ENCODE results near the gene SERF2. TPM values are rescaled to one million over a fixed set of nuclear protein-coding genes. Genes with fewer than 3 reads are reported as not detected.

The SERF2 gene
- total RNA-seq, 1 experiment from 2014 or later: 612 TPM

GRCh38 chr15:43748376-43748775 lies 43.7 kb upstream of the SERF2 start:
- peaks cover 32% of the 10 kb centered on the region for H4K20me1 ChIP-seq (ENCODE audit: insufficient read depth)
- intact Hi-C loops (cut with micrococcal nuclease; ENCODE audit: unreplicated experiment): no loop called here
- no TSS peak for BruUV-seq (replicated peaks)
- TF ChIP-seq EZH2 (IDR thresholded peaks at IDR 0.05; ENCODE audit: low read depth): no peak
- no peak for TF ChIP-seq CTCF (conservative IDR thresholded peaks at IDR 0.05)
- no peaks in the 10 kb centered on the region for H3K27me3 ChIP-seq (ENCODE audit: insufficient read depth, low read depth)
- no peaks in the 10 kb centered on the region for H3K9me3 ChIP-seq (ENCODE audit: insufficient read depth, low read depth)
- no peaks in the 10 kb centered on the region for H3K9me2 ChIP-seq (ENCODE audit: insufficient read depth)
- H3K4me2 ChIP-seq: peak overlapping the region; percentile 94
- peaks cover 70% of the 10 kb centered on the region for H3K79me2 ChIP-seq (ENCODE audit: low read depth)
- no peak overlapping the region for H2AFZ ChIP-seq
- H3F3A ChIP-seq (ENCODE audit: insufficient read depth, low read depth): 0 out of 2 replicates have a peak, but pooled peaks cover 3% of the 10 kb centered on the region
- ChIA-PET CTCF (no interaction called here), POLR2A (ENCODE audit: unreplicated experiment) (interaction anchor here (0.7 kb wide), 1 partner anchor 680 kb away, joined by 16 read pairs; no protein-coding TSS in a partner anchor)
- H3K27ac ChIP-seq: no peak overlapping the region
- no peak overlapping the region; the same call in 1 of the 2 replicates for H3K4me3 ChIP-seq
- DNase-seq: no peak
- H3K4me1 ChIP-seq (replicated peaks; ENCODE audit: insufficient read depth): no peaks in the 10 kb centered on the region
- H3K36me3 ChIP-seq (ENCODE audit: low read depth): no peaks in the 10 kb centered on the region

GRCh38 chr15:43749690-43750345 lies 42.3 kb upstream of the SERF2 start:
- TF ChIP-seq CTCF (conservative IDR thresholded peaks at IDR 0.05) (no peak), EZH2 (IDR thresholded peaks at IDR 0.05; ENCODE audit: low read depth) (no peak)
- H3K27me3 ChIP-seq (ENCODE audit: insufficient read depth, low read depth): no peaks in the 10 kb centered on the region
- peaks cover 76% of the 10 kb centered on the region for H3K79me2 ChIP-seq (ENCODE audit: low read depth)
- no peak overlapping the region for H3K4me2 ChIP-seq
- no peaks in the 10 kb centered on the region for H3K36me3 ChIP-seq (ENCODE audit: low read depth)
- no peak overlapping the region for H2AFZ ChIP-seq
- intact Hi-C loops (cut with micrococcal nuclease; ENCODE audit: unreplicated experiment): no loop called here
- H3K9me3 ChIP-seq (ENCODE audit: insufficient read depth, low read depth): no peaks in the 10 kb centered on the region
- no peak overlapping the region for H3K4me3 ChIP-seq
- DNase-seq: no peak
- H3K27ac ChIP-seq: no peak overlapping the region
- H4K20me1 ChIP-seq (ENCODE audit: insufficient read depth): peaks cover 36% of the 10 kb centered on the region
- ChIA-PET CTCF (interaction anchor here (0.6 kb wide), 1 partner anchor 590 kb away, joined by 5 read pairs; no protein-coding TSS in a partner anchor), POLR2A (ENCODE audit: unreplicated experiment) (no interaction called here)
- BruUV-seq (replicated peaks): no TSS peak
- H3K4me1 ChIP-seq (replicated peaks; ENCODE audit: insufficient read depth): no peaks in the 10 kb centered on the region
- H3F3A ChIP-seq (ENCODE audit: insufficient read depth, low read depth): 0 out of 2 replicates have a peak, but pooled peaks cover 3% of the 10 kb centered on the region
- no peaks in the 10 kb centered on the region for H3K9me2 ChIP-seq (ENCODE audit: insufficient read depth)

GRCh38 chr15:43751885-43752284 lies 40.2 kb upstream of the SERF2 start:
- peaks cover 6% of the 10 kb centered on the region; the same call in 1 of the 2 replicates for H3K36me3 ChIP-seq (ENCODE audit: low read depth)
- intact Hi-C loops (cut with micrococcal nuclease; ENCODE audit: unreplicated experiment): no loop called here
- TF ChIP-seq CTCF (conservative IDR thresholded peaks at IDR 0.05) (no peak), EZH2 (IDR thresholded peaks at IDR 0.05; ENCODE audit: low read depth) (no peak)
- no peak for DNase-seq
- no peak overlapping the region for H2AFZ ChIP-seq
- H3K9me3 ChIP-seq (ENCODE audit: insufficient read depth, low read depth): no peaks in the 10 kb centered on the region
- peaks cover 43% of the 10 kb centered on the region for H4K20me1 ChIP-seq (ENCODE audit: insufficient read depth)
- ChIA-PET POLR2A (ENCODE audit: unreplicated experiment) (no interaction called here), CTCF (no interaction called here)
- no peak overlapping the region for H3K4me3 ChIP-seq
- H3F3A ChIP-seq (ENCODE audit: insufficient read depth, low read depth): 0 out of 2 replicates have a peak, but pooled peaks cover 3% of the 10 kb centered on the region
- peaks cover 71% of the 10 kb centered on the region for H3K79me2 ChIP-seq (ENCODE audit: low read depth)
- H3K9me2 ChIP-seq (ENCODE audit: insufficient read depth): no peaks in the 10 kb centered on the region
- no peaks in the 10 kb centered on the region for H3K27me3 ChIP-seq (ENCODE audit: insufficient read depth, low read depth)
- H3K27ac ChIP-seq: no peak overlapping the region
- no TSS peak for BruUV-seq (replicated peaks)
- no peak overlapping the region for H3K4me2 ChIP-seq
- no peaks in the 10 kb centered on the region for H3K4me1 ChIP-seq (replicated peaks; ENCODE audit: insufficient read depth)

All from PC-9 (cell line).